NCI-H2171 (cell line): ENCODE data around the gene ABCB9.

Source experiments
- DNase-seq: peaks from one replicate; lab custom pipeline; 2025; lab: John Stamatoyannopoulos, UW

ABCB9 gene

DNA sequence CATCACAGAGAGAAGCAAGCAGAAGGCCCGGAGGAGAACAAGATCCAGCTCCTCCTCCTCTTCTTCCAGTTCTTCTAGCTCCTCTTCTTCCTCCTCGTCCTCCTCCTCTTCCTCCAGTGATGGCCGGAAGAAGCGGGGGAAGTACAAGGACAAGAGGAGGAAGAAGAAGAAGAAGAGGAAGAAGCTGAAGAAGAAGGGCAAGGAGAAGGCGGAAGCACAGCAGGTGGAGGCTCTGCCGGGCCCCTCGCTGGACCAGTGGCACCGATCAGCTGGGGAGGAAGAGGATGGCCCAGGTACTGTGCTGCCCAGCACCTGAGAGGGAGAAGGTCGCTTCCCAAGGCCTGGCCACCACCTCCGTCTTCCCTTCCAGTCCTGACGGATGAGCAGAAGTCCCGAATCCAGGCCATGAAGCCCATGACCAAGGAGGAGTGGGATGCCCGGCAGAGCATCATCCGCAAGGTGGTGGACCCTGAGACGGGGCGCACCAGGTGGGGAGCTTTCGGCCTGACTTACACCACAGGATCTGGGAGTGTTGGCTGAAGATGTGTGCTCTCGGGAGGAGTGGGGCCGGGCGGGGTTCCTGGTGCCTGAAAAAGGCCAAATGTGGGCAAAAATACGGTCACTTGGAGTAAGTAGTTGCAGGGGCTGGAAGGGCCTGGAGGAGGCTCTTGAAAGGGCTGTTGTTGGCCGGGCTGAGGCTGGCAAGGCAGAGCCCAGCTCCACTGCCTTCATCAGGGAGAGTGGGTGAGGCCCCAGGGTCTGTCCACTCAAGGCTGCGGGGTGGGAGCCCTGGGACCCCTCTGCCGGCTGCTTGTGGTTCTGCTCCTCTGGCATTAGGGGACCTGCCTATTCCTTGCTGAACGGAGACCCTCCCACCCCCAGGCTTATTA lies 15.6 kb upstream of the ABCB9 start:
- no peak for DNase-seq

DNA sequence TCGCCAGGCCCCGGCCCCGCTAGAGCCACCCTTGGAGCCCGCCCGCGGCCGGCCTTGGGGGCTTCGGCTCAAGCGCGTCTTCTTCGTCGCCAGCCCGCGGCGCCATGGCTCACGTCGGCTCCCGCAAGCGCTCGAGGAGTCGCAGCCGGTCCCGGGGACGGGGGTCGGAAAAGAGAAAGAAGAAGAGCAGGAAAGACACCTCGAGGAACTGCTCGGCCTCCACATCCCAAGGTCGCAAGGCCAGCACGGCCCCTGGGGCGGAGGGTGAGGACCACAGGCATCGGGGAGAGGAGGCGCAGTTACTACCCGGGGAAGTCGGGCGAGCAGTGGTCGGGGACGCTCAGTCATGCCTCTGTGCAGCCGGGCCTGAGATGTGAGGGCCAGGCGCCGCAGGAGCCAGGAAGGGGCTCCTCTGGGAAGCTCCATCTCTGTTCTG lies 14.8 kb upstream of the ABCB9 start:
- no peak for DNase-seq

DNA sequence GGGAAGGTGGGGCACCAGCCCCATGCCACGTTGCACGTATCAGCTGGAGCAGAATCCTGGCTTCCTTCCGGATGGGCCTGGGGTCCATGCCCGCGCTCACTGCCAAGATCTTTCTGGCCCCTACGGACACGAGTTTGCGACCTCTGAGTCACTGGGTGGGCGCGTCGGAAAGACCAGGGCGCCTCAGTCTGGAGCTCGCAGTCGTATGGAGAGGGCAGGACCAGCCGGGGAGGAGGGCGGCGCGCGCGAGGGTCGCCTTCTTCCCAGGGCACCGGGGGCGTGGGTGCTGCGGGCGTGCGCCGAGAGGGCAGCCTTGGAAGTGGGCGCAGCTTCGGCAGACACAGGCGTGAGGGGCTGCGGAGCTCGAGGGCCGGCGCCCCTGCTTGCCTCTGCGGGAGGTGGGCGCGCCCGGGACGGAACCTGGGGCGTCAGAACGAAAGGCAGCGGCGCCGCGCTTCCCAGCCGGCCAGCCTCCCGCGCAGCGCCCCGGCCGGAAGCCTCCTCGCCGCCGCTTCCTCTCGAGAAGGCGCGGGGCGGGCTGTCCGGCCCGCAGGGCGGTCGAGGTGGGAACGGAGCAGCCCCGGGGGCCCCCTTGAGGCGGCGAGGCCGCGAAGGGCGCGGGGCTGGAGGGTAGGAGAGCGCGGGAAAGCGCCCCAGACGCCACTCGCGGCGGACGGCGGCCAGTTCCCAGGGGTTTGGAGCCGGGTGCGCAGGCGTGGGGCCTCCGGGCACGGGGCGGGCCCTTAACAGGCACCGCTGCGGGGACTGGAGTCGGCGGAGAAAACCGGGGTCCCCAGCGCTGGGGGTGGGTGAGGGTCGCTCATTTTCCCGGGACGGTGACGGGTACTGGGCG lies 14.1 kb upstream of the ABCB9 start, which contains the start of gene ARL6IP4:
ARL6IP4 (plus strand) TSS at position 499 of the 853 bp plus-strand sequence. CDS start 459 bp downstream, outside the sequence.
- DNase-seq: peak; percentile 70

DNA sequence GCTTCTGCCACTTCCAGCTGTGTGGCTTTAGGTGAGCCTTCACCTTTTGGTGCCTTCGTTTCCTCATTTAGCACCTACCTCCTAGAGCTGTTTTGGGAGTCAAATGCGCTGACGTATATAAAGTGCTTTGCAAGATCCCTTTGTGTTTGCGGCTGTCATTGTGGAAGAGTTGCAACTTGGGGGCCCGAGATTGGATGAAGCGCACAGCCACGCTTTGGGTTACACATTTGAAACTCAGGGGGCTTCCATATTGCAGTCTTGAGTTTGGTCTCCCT lies 13.6 kb upstream of the ABCB9 start:
- DNase-seq: no peak

DNA sequence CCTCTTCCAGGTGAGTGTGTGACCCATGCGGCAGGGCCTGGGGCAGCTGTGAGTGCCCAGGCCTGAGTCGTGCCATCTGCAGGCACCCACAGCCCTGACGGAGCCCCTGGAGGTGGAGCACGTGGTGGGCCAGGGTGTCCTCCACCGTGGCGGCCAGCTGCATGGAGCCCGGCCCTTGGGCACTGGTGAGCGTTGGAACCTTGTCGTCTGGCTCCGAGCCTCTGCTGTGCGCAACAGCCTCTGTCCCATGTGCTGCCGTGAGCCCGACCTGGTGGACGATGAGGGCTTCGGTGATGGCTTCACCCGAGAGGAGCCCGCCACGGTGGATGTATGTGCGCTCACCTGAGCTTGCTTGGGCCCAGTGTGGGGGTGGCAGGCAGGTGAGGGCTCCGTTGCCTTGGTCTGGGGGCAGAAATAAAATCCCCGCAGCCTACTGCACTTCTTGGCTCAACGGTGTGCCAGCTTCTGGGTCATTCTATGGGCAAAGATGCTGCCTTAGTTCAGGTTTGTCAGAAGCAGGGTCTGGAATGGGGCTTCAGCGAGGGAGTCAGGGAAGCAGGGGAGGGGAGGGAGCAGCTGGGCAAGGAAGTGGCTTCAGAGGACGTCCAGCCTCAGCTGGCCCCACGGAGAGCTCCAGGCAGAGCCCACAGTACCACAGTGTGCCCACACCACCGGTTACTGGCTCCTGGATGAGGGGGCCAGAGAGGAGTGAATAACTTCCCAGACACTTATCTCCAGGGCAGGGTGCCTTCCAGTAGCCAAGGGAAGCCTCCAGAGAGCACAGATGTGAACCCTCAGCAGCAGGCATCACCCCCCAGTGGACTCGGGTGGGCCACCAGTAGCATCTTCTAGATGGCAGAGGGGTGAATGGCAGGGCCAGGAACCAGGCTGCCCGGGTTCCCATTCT lies 13.0 kb upstream of the ABCB9 start:
- no peak for DNase-seq

DNA sequence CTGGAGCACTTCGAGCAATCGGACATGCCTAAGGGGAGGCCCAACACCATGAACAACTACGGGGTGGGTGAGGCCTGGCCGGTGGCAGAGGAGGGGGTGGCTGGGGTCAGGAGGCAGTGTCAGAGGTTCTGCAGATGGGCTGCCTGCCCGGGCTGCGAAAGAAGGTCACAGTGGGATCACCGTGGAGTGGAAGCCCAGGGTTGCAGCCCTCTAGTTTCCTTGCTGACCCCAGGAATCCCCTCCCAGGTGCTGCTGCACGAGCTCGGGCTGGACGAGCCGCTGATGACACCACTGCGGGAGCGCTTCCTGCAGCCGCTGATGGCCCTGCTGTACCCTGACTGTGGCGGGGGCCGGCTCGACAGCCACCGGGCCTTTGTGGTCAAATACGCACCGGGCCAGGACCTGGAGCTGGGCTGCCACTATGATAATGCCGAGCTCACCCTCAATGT lies 12.3 kb upstream of the ABCB9 start:
- DNase-seq: no peak

DNA sequence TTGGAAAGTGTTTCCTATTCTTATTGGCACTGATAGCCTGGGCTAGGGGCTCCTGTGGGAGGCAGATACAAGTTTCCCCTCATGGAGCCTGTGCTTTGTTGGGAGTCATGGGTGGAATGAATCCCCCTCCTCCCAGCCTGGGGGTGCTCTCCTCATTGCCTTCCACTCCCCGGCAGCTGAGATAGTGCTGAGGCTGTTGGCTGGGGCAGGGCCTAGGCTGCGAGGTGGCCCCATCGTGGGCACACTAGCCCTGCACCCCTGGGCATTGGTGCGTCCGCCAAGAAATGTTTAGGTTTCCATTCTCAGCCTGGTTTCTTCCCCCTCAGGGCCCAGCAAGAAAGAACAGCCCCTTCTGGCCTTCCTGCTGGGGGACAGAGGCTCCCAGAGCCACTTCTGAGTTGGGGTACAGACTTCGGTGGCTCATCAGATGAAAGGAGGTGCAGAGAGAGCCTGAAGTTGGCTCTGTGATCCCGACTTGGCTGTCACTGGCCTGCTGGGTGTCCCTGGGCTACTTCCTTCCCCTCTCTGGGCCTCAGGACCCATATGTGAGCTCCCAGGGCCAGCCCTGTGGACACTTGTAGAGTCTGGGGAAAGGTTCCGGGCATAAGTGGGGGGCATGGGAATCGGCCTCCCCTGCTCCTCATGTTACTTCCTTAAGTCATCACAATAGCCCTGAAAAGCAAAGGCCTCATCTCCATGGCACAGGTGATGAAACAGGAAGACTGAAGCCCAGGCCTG lies 11.6 kb upstream of the ABCB9 start:
- no peak for DNase-seq

DNA sequence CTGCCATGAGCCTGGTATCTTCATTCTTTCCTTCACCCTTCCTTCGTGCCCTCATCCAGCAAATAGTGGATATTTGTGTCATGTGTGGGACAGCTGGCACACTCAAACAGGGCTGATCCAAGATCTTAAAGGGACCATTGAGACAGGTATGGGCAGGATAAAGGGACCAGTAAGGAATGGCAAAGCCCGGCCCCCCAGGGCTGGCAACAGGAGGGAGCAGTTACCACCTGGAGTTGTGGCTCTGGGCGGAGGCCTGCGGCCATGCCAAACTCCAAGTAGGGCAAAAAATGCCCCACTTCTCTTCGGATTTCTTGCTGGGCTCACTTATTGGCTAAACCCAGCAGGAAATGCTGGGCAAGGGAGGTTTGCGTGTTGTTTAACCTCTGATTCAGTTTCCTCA lies 10.9 kb upstream of the ABCB9 start:
- DNase-seq: no peak

DNA sequence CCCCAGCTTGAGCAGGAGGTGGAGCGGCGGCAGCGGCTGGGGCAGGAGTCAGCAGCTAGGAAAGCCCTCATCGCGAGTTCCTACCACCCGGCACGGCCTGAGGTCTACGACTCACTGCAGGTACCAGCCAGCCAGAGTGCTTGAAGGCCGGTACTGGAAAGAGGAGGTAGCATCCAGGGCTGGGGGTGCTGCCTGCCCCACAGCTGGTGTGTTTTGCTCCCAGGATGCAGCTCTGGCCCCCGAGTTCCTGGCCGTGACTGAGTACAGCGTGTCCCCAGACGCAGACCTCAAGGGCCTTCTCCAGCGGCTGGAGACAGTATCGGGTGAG lies 10.3 kb upstream of the ABCB9 start:
- no peak for DNase-seq

DNA sequence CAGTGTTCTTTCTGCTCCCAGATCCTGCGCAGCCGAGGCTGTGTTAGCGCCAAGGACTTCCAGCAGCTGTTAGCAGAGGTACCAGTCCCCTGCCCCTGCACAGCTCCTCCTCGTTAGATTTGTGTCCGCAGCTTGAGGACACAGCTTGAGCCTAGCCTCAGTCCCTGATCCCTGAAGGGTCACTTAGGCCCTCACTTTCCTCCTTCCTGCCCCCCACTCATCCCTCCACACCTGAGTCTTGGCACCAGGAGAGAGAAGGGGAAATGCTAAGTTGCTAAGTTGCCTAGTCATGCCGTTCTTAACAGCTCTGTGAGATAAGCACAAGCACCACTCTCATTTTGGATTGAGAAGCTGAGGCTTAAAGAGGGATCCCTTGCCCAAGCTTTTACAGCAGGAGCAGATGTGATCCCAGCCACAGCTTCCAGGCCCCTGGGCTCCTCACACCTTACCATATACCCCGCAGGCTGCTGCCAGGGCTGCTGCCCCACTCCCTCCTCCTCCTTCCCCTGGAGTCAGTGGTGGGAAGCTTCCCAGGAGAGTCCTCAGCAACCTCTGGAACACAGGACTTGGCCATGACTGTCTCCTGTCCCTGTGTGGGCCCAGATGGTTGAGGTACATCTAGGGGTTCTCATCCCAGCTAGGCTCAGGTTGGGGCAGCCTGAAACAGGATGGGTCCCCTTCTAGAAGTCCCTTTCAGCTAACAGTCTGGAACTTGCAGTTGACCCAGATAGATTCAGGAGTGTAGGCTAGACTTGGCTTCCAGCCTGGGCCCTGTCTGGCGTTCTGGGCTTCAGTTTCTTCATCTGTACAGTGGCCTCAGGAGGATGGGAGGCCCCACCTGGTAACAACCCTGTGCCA lies 9.8 kb upstream of the ABCB9 start:
- DNase-seq: no peak

DNA sequence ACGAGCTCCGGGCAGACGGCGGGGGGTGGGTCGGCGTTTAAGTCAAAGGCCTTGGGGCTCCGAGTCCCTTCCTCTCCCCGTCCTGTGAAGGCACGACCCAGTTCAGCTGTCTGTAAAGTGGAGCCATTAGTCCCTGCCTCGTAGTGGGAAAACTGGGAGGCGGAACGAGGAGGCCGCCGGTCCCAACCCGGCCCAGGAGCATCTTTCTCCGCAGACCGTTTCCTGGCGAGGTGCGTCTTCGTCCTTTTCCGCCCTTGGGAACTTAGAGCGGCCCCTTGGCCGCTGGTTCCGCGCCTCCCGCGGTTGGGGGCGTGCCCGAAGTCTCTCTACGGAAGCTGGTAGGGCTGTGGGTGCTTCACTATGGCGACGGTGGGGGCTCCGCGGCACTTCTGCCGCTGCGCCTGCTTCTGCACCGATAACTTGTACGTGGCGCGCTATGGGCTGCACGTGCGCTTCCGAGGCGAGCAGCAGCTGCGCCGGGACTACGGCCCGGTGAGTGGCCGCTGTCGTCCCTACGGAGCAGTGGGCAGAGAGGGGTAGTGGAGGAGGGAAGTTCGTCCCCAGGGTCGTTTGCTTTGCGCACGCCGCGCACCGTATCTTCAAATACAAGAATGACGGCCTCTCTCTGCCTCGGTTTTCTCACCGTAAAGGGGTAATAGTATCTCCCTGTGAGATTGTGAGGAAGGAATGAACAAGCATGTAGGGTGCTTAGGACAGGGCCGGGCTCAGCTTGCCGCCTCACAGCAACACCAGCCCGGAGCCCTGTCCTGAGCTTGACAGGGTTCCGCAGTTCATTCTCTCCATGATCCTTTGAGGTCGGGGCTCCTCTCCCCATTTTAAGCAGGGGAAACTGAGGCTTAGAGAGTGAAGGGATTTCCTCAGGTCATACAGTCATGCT lies 8.9 kb upstream of the ABCB9 start, which contains the start of gene OGFOD2:
OGFOD2 (plus strand) TSS at position 353 of the 898 bp plus-strand sequence; CDS start at position 361, 8 bp downstream.
- peak; percentile 88 for DNase-seq

DNA sequence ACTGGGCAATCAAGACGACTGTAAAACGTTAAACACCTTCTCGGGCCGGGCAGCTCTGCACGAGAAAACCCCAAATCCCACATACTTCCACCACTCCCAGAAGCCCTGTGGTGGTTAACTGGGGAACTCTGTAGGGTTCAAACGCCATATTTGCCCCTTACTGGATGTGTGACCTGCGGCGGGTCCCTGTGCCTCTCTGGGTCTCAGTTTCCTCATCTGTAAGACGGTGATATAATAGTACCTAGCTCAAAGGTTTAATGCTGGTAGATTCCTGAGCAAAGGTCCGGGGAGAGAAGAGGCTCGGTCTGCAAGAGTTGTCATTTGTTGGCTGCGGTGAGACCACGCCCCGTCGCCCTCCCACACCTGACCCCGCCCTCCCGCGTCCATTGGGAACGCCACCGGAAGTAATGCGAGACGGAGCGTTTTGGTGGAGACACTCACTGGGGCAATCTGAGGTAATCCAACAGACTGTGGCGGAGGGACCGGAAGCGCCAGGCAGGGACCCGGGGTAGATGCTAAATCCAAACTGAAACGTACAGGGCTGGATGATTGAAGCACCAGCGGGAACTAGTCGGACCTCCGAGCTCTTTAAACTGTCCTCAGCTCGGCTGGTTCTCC lies 8.1 kb upstream of the ABCB9 start:
- peak; percentile 97 for DNase-seq

DNA sequence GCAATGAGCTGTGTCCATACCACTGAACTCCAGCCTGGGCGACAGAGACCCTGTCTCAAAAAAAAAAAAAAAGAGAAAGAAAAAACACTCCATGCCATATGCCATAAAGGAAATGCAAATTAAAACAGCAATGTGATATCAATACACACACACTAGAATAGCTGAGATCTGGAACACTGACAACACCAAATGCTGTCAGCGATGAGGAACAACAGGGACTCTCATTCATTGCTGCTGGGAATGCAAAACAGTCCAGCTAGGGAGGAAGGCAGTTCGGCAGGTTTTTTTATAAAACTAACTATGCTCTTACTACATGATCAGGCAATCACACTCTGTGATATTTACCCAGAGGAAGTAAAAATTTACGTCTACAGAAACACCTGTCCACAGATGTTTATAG lies 3.4 kb upstream of the ABCB9 start:
- DNase-seq: peak; percentile 41

DNA sequence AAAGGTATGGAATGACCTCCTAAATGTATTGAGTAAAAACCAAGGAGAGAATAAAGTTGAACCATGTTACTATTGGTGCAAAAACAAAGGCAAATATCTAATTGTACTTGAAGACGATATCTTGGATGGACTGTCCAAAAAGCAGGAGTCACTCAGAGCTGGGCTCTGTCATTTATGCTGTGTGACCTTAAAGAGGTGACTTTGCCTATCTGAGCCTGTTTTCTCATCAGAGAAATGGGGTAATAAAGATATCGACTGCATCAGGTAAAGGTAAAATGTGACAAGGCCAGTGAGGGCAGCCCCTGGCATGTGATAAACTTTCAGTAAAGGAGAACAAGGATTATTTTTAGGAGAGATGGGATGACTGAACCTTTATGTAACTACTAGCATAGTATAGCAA lies 1.8 kb upstream of the ABCB9 start:
- no peak for DNase-seq

DNA sequence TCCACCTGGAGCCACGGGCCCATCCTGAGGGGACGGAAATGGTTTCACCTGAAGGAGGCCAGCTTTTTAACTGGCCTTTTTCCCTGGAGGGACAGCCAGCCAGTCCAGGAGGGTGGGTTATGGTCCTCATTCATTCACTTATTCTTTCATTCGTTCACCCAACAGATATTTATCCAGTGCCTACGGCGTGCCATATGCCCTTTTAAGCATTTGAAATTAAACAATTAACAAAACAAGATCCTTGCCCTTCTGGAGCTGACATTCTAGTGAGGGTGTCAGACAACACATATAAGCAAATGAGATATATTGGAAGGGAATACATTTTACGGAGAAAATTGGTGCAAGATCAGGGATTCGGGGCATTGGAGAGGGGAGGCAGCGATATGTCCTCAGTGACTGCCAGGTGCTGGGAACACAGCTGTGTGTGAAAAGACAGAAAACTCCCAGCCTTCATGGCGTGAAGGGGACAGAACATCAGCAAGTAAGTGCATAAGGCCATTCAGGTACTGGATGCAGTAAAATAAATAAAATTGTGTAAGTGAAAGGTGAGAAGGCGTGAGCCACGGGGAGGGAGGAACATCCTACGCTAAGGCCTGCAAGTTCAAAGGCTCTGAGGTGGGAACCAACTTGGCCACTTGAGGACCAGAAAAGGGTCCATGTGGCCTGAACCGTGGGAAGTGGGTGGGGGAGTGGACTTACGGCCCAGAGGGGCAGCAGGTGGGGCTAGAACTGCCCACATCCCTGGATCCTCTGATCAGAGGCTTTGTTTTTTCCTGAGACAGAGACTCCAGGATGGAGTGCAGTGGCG lies 684 bp upstream of the ABCB9 start:
- DNase-seq: no peak

DNA sequence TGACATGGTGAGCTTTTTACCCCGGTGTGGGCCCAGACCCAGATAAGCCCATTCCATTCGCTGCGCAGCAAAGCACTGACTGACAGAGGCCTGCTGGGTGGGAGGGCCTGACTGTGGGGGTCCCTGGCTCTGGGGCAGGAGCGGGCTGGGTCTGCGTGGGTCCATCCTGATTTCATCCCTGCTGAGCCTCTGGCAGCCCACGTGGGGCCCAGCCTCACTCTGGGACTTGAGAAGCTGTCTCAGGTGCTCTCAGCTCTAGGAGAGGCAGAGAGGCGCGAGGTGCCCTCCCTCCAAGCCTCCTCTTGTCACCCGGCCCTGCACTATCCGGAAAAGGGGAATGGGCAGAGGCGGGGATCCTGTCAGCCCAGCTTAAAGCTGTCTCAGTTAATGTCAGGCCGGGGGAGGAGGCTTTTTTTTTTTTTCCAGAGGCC lies 927 bp downstream of the ABCB9 start:
- DNase-seq: no peak

DNA sequence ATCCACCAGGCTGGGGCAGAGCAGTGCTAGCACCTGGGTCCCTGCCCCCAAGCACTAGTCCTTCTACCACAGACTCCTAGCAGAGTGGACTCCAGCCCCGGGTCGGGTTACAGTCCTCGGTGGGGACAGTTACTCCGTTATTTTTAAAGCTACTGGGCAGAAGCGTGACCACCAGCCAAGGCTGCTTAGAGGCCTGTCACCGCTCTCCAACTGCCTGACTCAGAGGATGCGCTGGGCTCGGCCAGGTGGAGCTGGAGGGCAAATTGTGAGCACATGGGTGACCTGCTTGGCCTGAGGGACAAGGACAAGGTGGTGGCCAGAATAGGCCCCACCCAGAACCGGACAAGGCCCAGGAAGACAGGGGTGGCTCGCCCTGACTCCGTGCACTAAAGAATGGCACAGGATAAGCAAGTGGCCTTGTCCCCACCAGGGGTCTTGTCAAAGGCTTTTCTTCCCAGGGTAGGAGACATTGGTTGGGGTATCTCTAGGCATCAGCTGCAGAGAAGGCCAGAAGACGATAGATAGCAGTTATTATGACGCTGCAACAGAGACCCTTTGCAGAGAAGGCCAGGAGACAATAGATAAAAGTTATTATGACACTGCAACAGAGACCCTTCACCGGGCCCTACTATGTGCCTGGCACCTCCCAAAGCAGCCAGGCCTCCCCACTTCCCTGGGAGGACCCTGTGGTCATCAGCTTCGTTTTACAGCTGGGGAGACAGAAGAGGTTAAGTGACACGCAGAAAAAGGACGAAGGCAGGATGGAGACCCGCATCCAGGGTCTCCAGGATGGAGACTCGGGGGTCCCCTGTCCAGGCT lies 1.6 kb downstream of the ABCB9 start:
- no peak for DNase-seq
